ENCODE results near the gene UBE2E2.
"Not testable (repeated sequence)": the region's sequence is repeated elsewhere in the genome, so short reads cannot be mapped to it uniquely, and the experiment has no call there.

- TF ChIP-seq CTCF (conservative IDR thresholded peaks at IDR 0.05 in 1 of 2, IDR thresholded peaks at IDR 0.05 in 1 of 2; ENCODE audit: extremely low read depth in 1 of 2, insufficient read depth in 1 of 2, low read depth in 1 of 2, low read length in 2 of 2); EZH2 (IDR thresholded peaks at IDR 0.05; ENCODE audit: borderline replicate concordance, low read length): not testable (repeated sequence)
Observed at GRCh38 chr3:23336853-23337252, 133.7 kb downstream of the UBE2E2 start.
